NCI-H1436 treated with DMSO at 0.1 percent for 48 hours (cell line): ENCODE results near the gene FGF8.

Source experiments
- DNase-seq: peaks from one replicate; lab custom pipeline; 2025; lab: John Stamatoyannopoulos, UW

Gene FGF8

GRCh38 chr10:101781984-101782810 lies 6.3 kb upstream of the FGF8 start:
- DNase-seq: no peak

GRCh38 chr10:101781655-101781983 lies 5.7 kb upstream of the FGF8 start:
- no peak for DNase-seq

GRCh38 chr10:101780818-101781654 lies 5.1 kb upstream of the FGF8 start:
- no peak for DNase-seq

GRCh38 chr10:101780187-101780817 lies 4.4 kb upstream of the FGF8 start:
- no peak for DNase-seq

- DNase-seq: no peak
These were observed 3.8 kb upstream of the FGF8 start for GRCh38 chr10:101779544-101780186.

GRCh38 chr10:101778781-101779543 lies 3.0 kb upstream of the FGF8 start:
- DNase-seq: no peak

- no peak for DNase-seq
These were observed 2.4 kb upstream of the FGF8 start for GRCh38 chr10:101778151-101778780.

GRCh38 chr10:101777619-101778145 lies 1.8 kb upstream of the FGF8 start:
- DNase-seq: no peak

- DNase-seq: no peak
These were observed 375 bp upstream of the FGF8 start for GRCh38 chr10:101776161-101776817.

- DNase-seq: no peak
These were observed 1.2 kb downstream of the FGF8 start for GRCh38 chr10:101774589-101775272.

GRCh38 chr10:101773923-101774588 lies 1.9 kb downstream of the FGF8 start:
- no peak for DNase-seq

- no peak for DNase-seq
These were observed 2.8 kb downstream of the FGF8 start for GRCh38 chr10:101772895-101773761.

GRCh38 chr10:101772017-101772894 lies 3.7 kb downstream of the FGF8 start:
- DNase-seq: no peak

- no peak for DNase-seq
These were observed 4.5 kb downstream of the FGF8 start for GRCh38 chr10:101771380-101771779.

- DNase-seq: no peak
These were observed 5.3 kb downstream of the FGF8 start for GRCh38 chr10:101770331-101771215.

- DNase-seq: no peak
These were observed 6.3 kb downstream of the FGF8 start for GRCh38 chr10:101769541-101770180.
